Measurements from ENCODE around the gene WDR90. TPM values are rescaled to one million over a fixed set of nuclear protein-coding genes. Genes with fewer than 3 reads are reported as not detected.

WDR90 gene
- total and polyA plus RNA-seq, 8 donors = 19.9 to 114 (median 30.5) TPM

GRCh38 chr16:678209-678857 lies 29.2 kb downstream of the WDR90 start:
- no peak overlapping the region for H3K4me3 ChIP-seq
- no peak for TF ChIP-seq POLR2A (IDR thresholded peaks at IDR 0.05)
- no peak for TF ChIP-seq EP300 (IDR thresholded peaks at IDR 0.05)
- no peak for TF ChIP-seq POLR2AphosphoS5 (IDR thresholded peaks at IDR 0.05)
- TF ChIP-seq, protein P1, sequence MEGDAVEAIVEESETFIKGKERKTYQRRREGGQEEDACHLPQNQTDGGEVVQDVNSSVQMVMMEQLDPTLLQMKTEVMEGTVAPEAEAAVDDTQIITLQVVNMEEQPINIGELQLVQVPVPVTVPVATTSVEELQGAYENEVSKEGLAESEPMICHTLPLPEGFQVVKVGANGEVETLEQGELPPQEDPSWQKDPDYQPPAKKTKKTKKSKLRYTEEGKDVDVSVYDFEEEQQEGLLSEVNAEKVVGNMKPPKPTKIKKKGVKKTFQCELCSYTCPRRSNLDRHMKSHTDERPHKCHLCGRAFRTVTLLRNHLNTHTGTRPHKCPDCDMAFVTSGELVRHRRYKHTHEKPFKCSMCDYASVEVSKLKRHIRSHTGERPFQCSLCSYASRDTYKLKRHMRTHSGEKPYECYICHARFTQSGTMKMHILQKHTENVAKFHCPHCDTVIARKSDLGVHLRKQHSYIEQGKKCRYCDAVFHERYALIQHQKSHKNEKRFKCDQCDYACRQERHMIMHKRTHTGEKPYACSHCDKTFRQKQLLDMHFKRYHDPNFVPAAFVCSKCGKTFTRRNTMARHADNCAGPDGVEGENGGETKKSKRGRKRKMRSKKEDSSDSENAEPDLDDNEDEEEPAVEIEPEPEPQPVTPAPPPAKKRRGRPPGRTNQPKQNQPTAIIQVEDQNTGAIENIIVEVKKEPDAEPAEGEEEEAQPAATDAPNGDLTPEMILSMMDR (IDR thresholded peaks at IDR 0.05) = no peak
- WGBS, 5 donors = 71 to 78% (median 75%) methylated on average over 13 to 21 of the region's 21 CpGs
- intact Hi-C loops (cut with DNase I; ENCODE audit: low total_unique reads) = no loop called here
- DNase-seq = no peak
- H3K27me3 ChIP-seq = peaks cover 0 to 18% (median 0%) of the 10 kb centered on the region in 3 donors
- H3K36me3 ChIP-seq = peaks cover 27 to 33% (median 30%) of the 10 kb centered on the region in 4 donors
- no peaks in the 10 kb centered on the region for H3K9me3 ChIP-seq
- H3K4me1 ChIP-seq = peaks cover 49 to 78% (median 75%) of the 10 kb centered on the region in 4 donors
- peak overlapping the region in 3 of 5 donors; percentile 62 to 95 (median 93) for H3K27ac ChIP-seq

GRCh38 chr16:678858-679813 lies 30.0 kb downstream of the WDR90 start:
- Histone ChIP-seq H3K9me3 (no peaks in the 10 kb centered on the region), H3K27ac (peak overlapping the region; percentile 62 to 97 (median 93)), H3K4me1 (peaks cover 55 to 84% (median 80%) of the 10 kb centered on the region in 4 donors), H3K4me3 (peak overlapping the region; percentile 88 to 93 (median 88)), H3K36me3 (peaks cover 22 to 25% (median 23%) of the 10 kb centered on the region in 4 donors), H3K27me3 (peaks cover 0 to 18% (median 0%) of the 10 kb centered on the region in 3 donors)
- intact Hi-C loops (cut with DNase I; ENCODE audit: low total_unique reads) = no loop called here
- WGBS, 5 donors = 17 to 45% (median 26%) methylated on average over 27 to 52 of the region's 52 CpGs
- peak; percentile 76 to 91 for DNase-seq
- TF ChIP-seq, protein P1 (IDR thresholded peaks at IDR 0.05) = no peak
- TF ChIP-seq POLR2A (IDR thresholded peaks at IDR 0.05) = no peak

DNA sequence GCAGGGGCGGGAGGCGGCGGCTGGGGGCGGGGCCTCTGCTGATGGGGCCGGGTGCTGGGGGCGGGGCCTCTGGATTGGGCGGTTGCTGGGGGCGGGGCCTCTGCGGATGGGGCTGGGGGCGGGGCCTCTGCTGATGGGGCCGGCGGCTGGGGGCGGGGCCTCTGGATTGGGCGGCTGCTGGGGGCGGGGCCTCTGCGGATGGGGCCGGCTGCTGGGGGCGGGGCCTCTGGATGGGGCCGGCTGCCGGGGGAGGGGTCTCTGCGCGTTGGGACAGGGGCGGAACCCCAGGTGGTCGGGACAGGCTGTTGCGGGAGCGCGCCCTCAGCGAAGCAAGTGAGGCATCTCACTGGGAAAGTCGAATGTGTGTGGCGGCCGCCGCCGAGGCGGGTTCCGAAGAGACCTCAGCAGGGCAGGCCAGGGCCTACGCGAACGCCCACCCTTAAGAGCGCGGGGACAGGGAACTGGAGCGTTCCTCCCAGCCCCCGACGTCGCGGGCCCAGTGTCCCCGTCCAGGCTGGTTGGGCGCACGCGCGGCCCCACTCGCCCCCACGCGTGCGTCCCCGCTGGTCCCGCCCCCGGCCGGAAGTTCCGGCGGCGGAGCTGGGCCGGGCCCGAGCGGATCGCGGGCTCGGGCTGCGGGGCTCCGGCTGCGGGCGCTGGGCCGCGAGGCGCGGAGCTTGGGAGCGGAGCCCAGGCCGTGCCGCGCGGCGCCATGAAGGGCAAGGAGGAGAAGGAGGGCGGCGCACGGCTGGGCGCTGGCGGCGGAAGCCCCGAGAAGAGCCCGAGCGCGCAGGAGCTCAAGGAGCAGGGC lies 30.9 kb downstream of the WDR90 start, which contains the start of gene STUB1:
Gene STUB1, plus strand, starts transcription at position 597 of the 811 bp plus-strand sequence. Its CDS starts 116 bp downstream, at position 713.
- intact Hi-C loops (cut with DNase I; ENCODE audit: low total_unique reads) = no loop called here
- TF ChIP-seq, protein P1 (IDR thresholded peaks at IDR 0.05) = no peak
- peak; percentile 14 to 83 (median 66) for TF ChIP-seq POLR2AphosphoS5 (IDR thresholded peaks at IDR 0.05)

More for the DNA sequence above, 30.9 kb downstream of the WDR90 start, which contains the start of gene STUB1:
- no peaks in the 10 kb centered on the region for H3K9me3 ChIP-seq
- 0 to 1% (median 0%) methylated on average over 11 to 91 of the region's 91 CpGs for WGBS, 5 donors
- peaks cover 57 to 82% (median 80%) of the 10 kb centered on the region in 4 donors for H3K4me1 ChIP-seq
- H3K27ac ChIP-seq = peak within 1 kb of the TSS; percentile 93 to 97 (median 95)
- peaks cover 20 to 25% (median 21%) of the 10 kb centered on the region in 4 donors for H3K36me3 ChIP-seq
- H3K4me3 ChIP-seq = peak within 1 kb of the TSS; percentile 88 to 93 (median 88)
- DNase-seq = peak; percentile 89 to 95
- H3K27me3 ChIP-seq = peaks cover 0 to 16% (median 0%) of the 10 kb centered on the region in 3 donors

All from stomach (tissue), 9 donors.